Endothelial cell of umbilical vein (primary cell): ENCODE results near the gene SLC38A8.

Experiments used
- CTCF ChIP-seq, 2 donors: IDR thresholded peaks; 1 replicate in 1 of 2; 2 replicates in 1 of 2; pipeline ENCODE4 v1.5.1; 2011; ENCODE audit warnings: low read length in 2 of 2, mild to moderate bottlenecking in 2 of 2, moderate library complexity in 2 of 2, control low read depth in 1 of 2, inconsistent platforms in 1 of 2, low read depth in 1 of 2; ENCODE audit not compliant: insufficient read depth in 1 of 2; ENCODE audit errors: extremely low read depth in 1 of 2
- POLR2A ChIP-seq: IDR thresholded peaks from 2 replicates; pipeline ENCODE4 v1.6.1; 2012; ENCODE audit warnings: low read depth, mild to moderate bottlenecking, control low read depth, low read length
- POLR2AphosphoS5 ChIP-seq: IDR thresholded peaks from 2 replicates; pipeline ENCODE4 v1.6.1; 2012; ENCODE audit warnings: low read depth, mild to moderate bottlenecking, control low read depth, low read length, moderate library complexity; ENCODE audit not compliant: insufficient read depth

GRCh38 chr16:83963277-83964119 lies 79.1 kb downstream of the SLC38A8 start:
- TF ChIP-seq CTCF (IDR thresholded peaks at IDR 0.05; ENCODE audit: extremely low read depth in 1 of 2, insufficient read depth in 1 of 2, low read depth in 1 of 2, low read length in 2 of 2) (no peak), POLR2A (no peak), POLR2AphosphoS5 (no peak)
